ENCODE data around the gene SLC1A7.

GRCh38 chr1:53123453-53124140, 18.8 kb downstream of the SLC1A7 start:
- no peak for TF ChIP-seq GATA2 (IDR thresholded peaks at IDR 0.05; ENCODE audit: low read depth, low read length)
- TF ChIP-seq GATA3 (IDR thresholded peaks at IDR 0.05; ENCODE audit: low read depth, low read length), result no peak

Data from SH-SY5Y (cell line).